MCF 10A (cell line): ENCODE data around the gene SPSB1. TPM values are rescaled to one million over a fixed set of nuclear protein-coding genes. Genes with fewer than 3 reads are reported as not detected.

Source experiments
- BruUV-seq: library from RNA; stranded (reverse); fragments of 400-500 nt; replicated peaks from 2 replicates; lab custom pipeline; 2021; lab: Mats Ljungman, UMichigan
- CTCF ChIA-PET: fragments of 300-600 bp; sonication (Branson Sonifier 250); formaldehyde crosslinking; extraction: SDS; loops from one replicate; lab custom pipeline; 2021; ENCODE audit warnings: antibody characterized with exemption, inconsistent platforms; lab: Yijun Ruan, JAX
- POLR2A ChIA-PET: fragments of 300-600, 350-650 bp; sonication (Branson Sonifier 250); formaldehyde crosslinking; extraction: SDS; loops from one replicate; lab custom pipeline; 2020; ENCODE audit warnings: antibody characterized with exemption, inconsistent platforms; lab: Yijun Ruan, JAX
- DNase-seq: peaks from one replicate; pipeline ENCODE4 v3.0.0-alpha.2; 2018; ENCODE audit not compliant: unreplicated experiment
- H3K27ac Mint-ChIP-seq: one replicate; pipeline ENCODE4 v1.8.0; 2022; ENCODE audit warnings: mild to moderate bottlenecking, low read depth, mixed read lengths; ENCODE audit not compliant: unreplicated experiment
- H3K27me3 Mint-ChIP-seq: one replicate; pipeline ENCODE4 v1.8.0; 2022; ENCODE audit warnings: mixed read lengths; ENCODE audit not compliant: insufficient read depth, unreplicated experiment
- H3K36me3 Mint-ChIP-seq: one replicate; pipeline ENCODE4 v1.8.0; 2022; ENCODE audit warnings: mild to moderate bottlenecking, moderate library complexity, mixed read lengths; ENCODE audit not compliant: insufficient read depth, unreplicated experiment
- H3K4me1 Mint-ChIP-seq: one replicate; pipeline ENCODE4 v1.8.0; 2022; ENCODE audit warnings: mixed read lengths; ENCODE audit not compliant: insufficient read depth, unreplicated experiment
- H3K4me3 Mint-ChIP-seq: one replicate; pipeline ENCODE4 v1.8.0; 2022; ENCODE audit warnings: mild to moderate bottlenecking, moderate library complexity, mixed read lengths; ENCODE audit not compliant: unreplicated experiment
- H3K9me3 Mint-ChIP-seq: one replicate; pipeline ENCODE4 v1.8.0; 2022; ENCODE audit warnings: mixed read lengths; ENCODE audit not compliant: unreplicated experiment
- CTCF ChIP-seq: fragments of 200-600 bp; IDR thresholded peaks from one replicate; pipeline ENCODE4 v1.8.0; 2022; ENCODE audit warnings: antibody characterized with exemption, mild to moderate bottlenecking; ENCODE audit not compliant: unreplicated experiment
- intact Hi-C: fragments of 100-400 bp; cut with micrococcal nuclease; formaldehyde crosslinking; loops from 2 replicates; pipeline ENCODE4 v1.14.1; 2022
- total RNA-seq: library from RNA; stranded (reverse); gene quantifications from 2 replicates; pipeline ENCODE4 v1.2.3, GENCODE V29; 2022

Gene SPSB1
- total RNA-seq, 1 experiment from 2014 or later = 8.2 TPM

DNA sequence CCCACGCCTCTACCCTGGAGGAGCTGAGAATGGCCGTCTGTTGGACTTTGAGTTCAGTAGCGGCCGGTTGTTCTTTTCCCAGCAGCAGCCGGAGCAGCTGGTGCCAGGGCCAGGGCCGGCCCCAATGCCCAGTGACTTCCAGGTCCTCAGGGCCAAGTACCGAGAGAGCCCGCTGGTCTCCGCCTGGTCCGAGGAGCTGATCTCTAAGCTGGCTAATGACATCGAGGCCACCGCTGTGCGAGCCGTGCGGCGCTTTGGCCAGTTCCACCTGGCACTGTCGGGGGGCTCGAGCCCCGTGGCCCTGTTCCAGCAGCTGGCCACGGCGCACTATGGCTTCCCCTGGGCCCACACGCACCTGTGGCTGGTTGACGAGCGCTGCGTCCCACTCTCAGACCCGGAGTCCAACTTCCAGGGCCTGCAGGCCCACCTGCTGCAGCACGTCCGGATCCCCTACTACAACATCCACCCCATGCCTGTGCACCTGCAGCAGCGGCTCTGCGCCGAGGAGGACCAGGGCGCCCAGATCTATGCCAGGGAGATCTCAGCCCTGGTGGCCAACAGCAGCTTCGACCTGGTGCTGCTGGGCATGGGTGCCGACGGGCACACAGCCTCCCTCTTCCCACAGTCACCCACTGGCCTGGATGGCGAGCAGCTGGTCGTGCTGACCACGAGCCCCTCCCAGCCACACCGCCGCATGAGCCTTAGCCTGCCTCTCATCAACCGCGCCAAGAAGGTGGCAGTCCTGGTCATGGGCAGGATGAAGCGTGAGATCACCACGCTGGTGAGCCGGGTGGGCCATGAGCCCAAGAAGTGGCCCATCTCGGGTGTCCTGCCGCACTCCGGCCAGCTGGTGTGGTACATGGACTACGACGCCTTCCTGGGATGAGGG lies 28.5 kb upstream of the SPSB1 start:
- Mint-ChIP-seq H3K4me1 (no peaks in the 10 kb centered on the region), H3K27ac (no peak overlapping the region), H3K27me3 (no peaks in the 10 kb centered on the region), H3K36me3 (peaks cover 20% of the 10 kb centered on the region), H3K4me3 (no peak overlapping the region), H3K9me3 (no peaks in the 10 kb centered on the region)
- POLR2A ChIA-PET = no interaction called here
- TF ChIP-seq CTCF = no peak
- BruUV-seq = no TSS peak
- no peak for DNase-seq
- intact Hi-C loops = no loop called here
- CTCF ChIA-PET = interaction anchor here (0.7 to 1.1 kb wide), 4 partner anchors 25 to 1167 kb away, joined by 3 to 4 read pairs (median 3); no protein-coding TSS in a partner anchor

GRCh38 chr1:9265037-9265436 lies 27.7 kb upstream of the SPSB1 start:
- no peak for DNase-seq
- ChIA-PET CTCF (interaction anchor here (0.7 to 1.2 kb wide), 5 partner anchors 12 to 1166 kb away, joined by 3 to 7 read pairs (median 3); no protein-coding TSS in a partner anchor), POLR2A (interaction anchor here (1.0 kb wide), 1 partner anchor 13 kb away, joined by 3 read pairs; no protein-coding TSS in a partner anchor)
- peaks cover 20% of the 10 kb centered on the region for H3K36me3 Mint-ChIP-seq
- no peak for TF ChIP-seq CTCF
- no TSS peak for BruUV-seq
- intact Hi-C loops = no loop called here
- H3K27me3 Mint-ChIP-seq = no peaks in the 10 kb centered on the region
- H3K4me1 Mint-ChIP-seq = no peaks in the 10 kb centered on the region
- H3K27ac Mint-ChIP-seq = no peak overlapping the region
- H3K4me3 Mint-ChIP-seq = no peak overlapping the region
- no peaks in the 10 kb centered on the region for H3K9me3 Mint-ChIP-seq

DNA sequence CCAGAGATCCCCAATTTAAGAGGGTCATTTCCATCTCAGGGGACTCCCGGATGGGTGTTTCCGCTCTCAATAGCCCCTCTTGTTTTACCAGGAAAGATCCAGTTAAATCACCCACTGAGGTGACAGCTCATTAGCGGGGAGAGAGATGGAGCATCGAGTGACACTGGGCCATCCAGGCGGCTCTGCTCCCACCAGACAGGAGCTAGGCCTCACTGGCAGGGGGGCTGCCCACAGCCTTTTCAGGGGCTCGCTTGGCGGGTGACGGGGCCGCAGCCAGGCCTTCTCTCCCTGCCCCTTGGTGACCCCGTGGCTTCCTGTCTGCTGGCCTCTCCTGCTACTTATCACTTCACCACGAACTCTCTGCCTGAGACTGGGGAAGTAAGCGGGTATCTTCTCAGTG lies 26.7 kb upstream of the SPSB1 start:
- Mint-ChIP-seq H3K27me3 (no peaks in the 10 kb centered on the region), H3K36me3 (peaks cover 20% of the 10 kb centered on the region), H3K4me1 (peaks cover 5% of the 10 kb centered on the region), H3K27ac (no peak overlapping the region), H3K4me3 (no peak overlapping the region), H3K9me3 (no peaks in the 10 kb centered on the region)
- no peak for DNase-seq
- no peak for TF ChIP-seq CTCF
- no TSS peak for BruUV-seq
- CTCF ChIA-PET = interaction anchor here (0.7 to 1.2 kb wide), 3 partner anchors 11 to 225 kb away, joined by 3 to 7 read pairs (median 5); no protein-coding TSS in a partner anchor
- POLR2A ChIA-PET = interaction anchor here (0.5 to 1.0 kb wide), 2 partner anchors 10 to 12 kb away, joined by 3 read pairs; no protein-coding TSS in a partner anchor
- intact Hi-C loops = no loop called here

- no TSS peak for BruUV-seq
- H3K9me3 Mint-ChIP-seq = no peaks in the 10 kb centered on the region
- POLR2A ChIA-PET = interaction anchor here (0.7 to 1.2 kb wide), 3 partner anchors 22 to 225 kb away, joined by 3 to 4 read pairs (median 3); no protein-coding TSS in a partner anchor
Observed at GRCh38 chr1:9267352-9267686, 25.4 kb upstream of the SPSB1 start.

More at GRCh38 chr1:9267352-9267686, 25.4 kb upstream of the SPSB1 start:
- intact Hi-C loops = loop anchor here (1.0 kb wide), 3 partner anchors 22 to 224 kb away; no protein-coding TSS in a partner anchor
- no peak for TF ChIP-seq CTCF
- CTCF ChIA-PET = interaction anchor here (0.6 to 4.0 kb wide), 21 partner anchors 15 to 1579 kb away, joined by 3 to 22 read pairs (median 4); no protein-coding TSS in a partner anchor
- no peak for DNase-seq
- H3K27me3 Mint-ChIP-seq = no peaks in the 10 kb centered on the region
- H3K4me3 Mint-ChIP-seq = no peak overlapping the region
- no peak overlapping the region for H3K27ac Mint-ChIP-seq
- H3K36me3 Mint-ChIP-seq = peaks cover 20% of the 10 kb centered on the region
- peaks cover 5% of the 10 kb centered on the region for H3K4me1 Mint-ChIP-seq
